Measurements from ENCODE around the gene RFESD. TPM values are rescaled to one million over a fixed set of nuclear protein-coding genes. Genes with fewer than 3 reads are reported as not detected.

The RFESD gene
- total and polyA plus RNA-seq, 2 of the 13 experiments (the other 11 are each of a cell fraction or from before 2014, with no cell fraction given) = 1.1 to 2.2 TPM

DNA sequence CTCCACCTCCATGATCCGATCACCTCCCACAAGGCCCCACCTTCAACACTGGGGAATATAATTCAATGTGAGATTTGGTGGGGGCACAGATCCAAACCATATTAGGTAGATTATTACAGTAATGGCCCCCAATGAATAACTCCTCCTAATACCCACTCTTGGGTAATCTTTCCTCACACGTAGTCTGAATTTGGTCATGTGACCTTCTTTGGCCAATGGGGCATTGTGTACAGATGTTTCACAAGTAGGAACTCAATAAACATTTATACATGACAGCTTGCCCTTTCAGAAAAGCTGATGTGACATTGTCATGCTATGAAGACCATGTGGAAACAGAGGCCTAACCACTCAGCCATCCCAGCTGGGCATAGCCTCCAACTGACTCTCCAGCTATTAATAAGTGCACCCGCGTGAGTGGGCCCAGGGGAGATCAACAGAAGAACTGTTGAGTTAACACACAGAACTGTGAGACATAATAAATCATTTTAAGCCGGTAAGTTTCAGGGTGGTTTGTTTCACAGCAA, 16.1 kb upstream of the RFESD start:
- Histone ChIP-seq H3K9ac (ENCODE audit: insufficient read depth, low read depth, low read length) (no peak overlapping the region), H4K20me1 (ENCODE audit: insufficient read depth, low read length) (no peaks in the 10 kb centered on the region), H3K27me3 (ENCODE audit: control insufficient read depth in 1 of 2, insufficient read depth in 2 of 2, low read length in 2 of 2) (peaks cover 0 to 5% of the 10 kb centered on the region in 2 experiments; a peak in 1 of 5 replicates), H3K27ac (ENCODE audit: extremely low read length, insufficient read depth, low read length) (no peak overlapping the region), H3K4me2 (ENCODE audit: low read depth, low read length) (no peak overlapping the region), H3K4me3 (replicated peaks in 1 of 3; ENCODE audit: insufficient read depth in 1 of 3, low read depth in 2 of 3, low read length in 3 of 3) (no peak overlapping the region), H3K79me2 (ENCODE audit: insufficient read depth, low read length) (no peaks in the 10 kb centered on the region), H2AFZ (ENCODE audit: low read length) (no peak overlapping the region), H3K9me3 (ENCODE audit: low read length) (no peaks in the 10 kb centered on the region), H3K4me1 (ENCODE audit: insufficient read depth, low read length) (no peaks in the 10 kb centered on the region), H3K36me3 (replicated peaks in 1 of 2; ENCODE audit: control insufficient read depth in 1 of 2, insufficient read depth in 2 of 2, low read length in 2 of 2) (no peaks in the 10 kb centered on the region)
- intact Hi-C loops (cut with micrococcal nuclease; ENCODE audit: unreplicated experiment) = no loop called here
- no TSS peak for BruUV-seq (replicated peaks)
- no peak for DNase-seq (ENCODE audit: low spot score)
- TF ChIP-seq ZNF7 (CRISPR knock-in tag; IDR thresholded peaks at IDR 0.05) = 0 out of 2 replicates have a peak, but pooled peaks have one; percentile 10
- no peak for TF ChIP-seq AKNA (CRISPR knock-in tag; IDR thresholded peaks at IDR 0.05; ENCODE audit: borderline replicate concordance)
- WGBS (ENCODE audit: low lambda C conversion rate) = 54% methylated on average over 5 of the region's 5 CpGs
- in situ Hi-C loops (cut with HindIII; ENCODE audit: extremely low pct_ligation_motif_present, low pct_unique_long_range_greater_than_20kb) = loop anchor here (25.0 kb wide), 1 partner anchor 707 kb away; no protein-coding TSS in a partner anchor
- ATAC-seq = no peak
- ChIA-PET CTCF (ENCODE audit: low intra/inter-chr PET ratio, low total read pairs) (no interaction called here), POLR2A (no interaction called here)
- no peak for FAIRE-seq
